Stimulated activated naive B cell treated with anti-CD40 and anti-IgM and Interleukin-4, amounts not matched to agents 10 μg/mL and 1 μg/mL and 100 μg/mL, for 72 hours (primary cell): Measurements from ENCODE around the gene FITM2.

ENCODE experiments used
- ATAC-seq, 2 donors: fragments of 150-1000 bp; cut with Tn5 transposase; replicated peaks; 2 replicates each; pipeline ENCODE4 v1.10.0; 2021; ENCODE audit warnings: moderate library complexity in 1 of 2
- DNase-seq: peaks from one replicate; pipeline ENCODE4 v3.0.0; 2021
- H3K27ac Mint-ChIP-seq: one replicate; pipeline ENCODE4 v1.8.0; 2022; ENCODE audit warnings: mild to moderate bottlenecking, mixed read lengths
- H3K27me3 Mint-ChIP-seq, 2 donors: one replicate each; pipeline ENCODE4 v1.8.0; 2022; ENCODE audit warnings: mixed read lengths in 2 of 2
- H3K36me3 Mint-ChIP-seq, 2 donors: one replicate each; pipeline ENCODE4 v1.8.0; 2022; ENCODE audit warnings: mixed read lengths in 2 of 2, mild to moderate bottlenecking in 1 of 2
- H3K4me1 Mint-ChIP-seq, 2 donors: one replicate each; pipeline ENCODE4 v1.8.0; 2022; ENCODE audit warnings: mixed read lengths in 2 of 2, mild to moderate bottlenecking in 1 of 2
- H3K4me3 Mint-ChIP-seq, 2 donors: one replicate each; pipeline ENCODE4 v1.8.0; 2022; ENCODE audit warnings: mild to moderate bottlenecking in 2 of 2, mixed read lengths in 2 of 2, moderate library complexity in 1 of 2
- H3K9me3 Mint-ChIP-seq, 2 donors: one replicate each; pipeline ENCODE4 v1.8.0; 2022; ENCODE audit warnings: mixed read lengths in 2 of 2, mild to moderate bottlenecking in 1 of 2

FITM2 gene

DNA sequence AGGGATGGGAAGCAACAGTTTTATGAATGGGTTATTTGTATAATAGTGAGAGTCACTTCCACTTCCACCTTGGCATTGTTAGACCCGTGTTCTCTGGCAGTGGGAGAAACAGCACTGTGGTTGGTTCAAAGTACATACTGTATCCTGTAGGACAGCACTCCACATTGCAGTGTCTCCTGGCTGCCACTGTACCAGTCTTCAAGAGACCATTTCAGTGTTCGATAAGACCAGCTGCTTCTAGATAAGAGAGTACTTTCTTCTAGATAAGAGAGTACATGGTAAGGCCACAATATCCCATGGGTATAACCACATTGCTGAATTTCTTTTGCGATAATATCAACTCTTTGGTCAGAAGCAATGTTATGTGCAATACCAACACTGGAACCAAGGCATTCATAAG is 28.8 kb downstream of the FITM2 start:
- DNase-seq (no peak), ATAC-seq (no peak)
- Mint-ChIP-seq H3K9me3 (no peaks in the 10 kb centered on the region), H3K4me1 (peaks cover 3 to 6% of the 10 kb centered on the region in 2 donors), H3K4me3 (no peak overlapping the region), H3K27me3 (no peaks in the 10 kb centered on the region), H3K36me3 (peaks cover 9 to 10% of the 10 kb centered on the region in 2 donors), H3K27ac (no peak overlapping the region)

DNA sequence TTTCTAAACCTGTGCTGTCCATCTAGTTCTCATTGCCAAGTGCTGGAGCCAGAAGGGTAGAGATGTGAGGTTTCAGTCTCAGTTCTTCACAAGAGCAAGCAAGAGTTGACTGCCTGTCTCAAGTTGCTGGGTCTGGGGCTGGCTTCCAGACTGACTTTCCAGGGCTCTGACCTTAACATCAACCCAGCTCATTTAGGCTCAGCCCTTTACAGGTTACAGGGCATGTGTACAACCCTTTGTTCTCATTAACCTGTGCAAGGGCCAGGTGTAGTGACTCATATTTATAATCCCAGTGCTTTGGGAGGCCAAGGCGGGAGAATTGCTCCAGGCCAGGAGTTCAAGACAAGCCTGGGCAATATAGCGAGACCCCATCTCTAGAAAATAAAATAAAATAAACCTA is 30.6 kb downstream of the FITM2 start:
- ATAC-seq: no peak
- Mint-ChIP-seq H3K4me3 (no peak overlapping the region), H3K27ac (no peak overlapping the region), H3K27me3 (no peaks in the 10 kb centered on the region), H3K36me3 (peaks cover 10% of the 10 kb centered on the region in 2 donors), H3K4me1 (peaks cover 0 to 3% of the 10 kb centered on the region in 2 donors), H3K9me3 (no peaks in the 10 kb centered on the region)
- DNase-seq: no peak

DNA sequence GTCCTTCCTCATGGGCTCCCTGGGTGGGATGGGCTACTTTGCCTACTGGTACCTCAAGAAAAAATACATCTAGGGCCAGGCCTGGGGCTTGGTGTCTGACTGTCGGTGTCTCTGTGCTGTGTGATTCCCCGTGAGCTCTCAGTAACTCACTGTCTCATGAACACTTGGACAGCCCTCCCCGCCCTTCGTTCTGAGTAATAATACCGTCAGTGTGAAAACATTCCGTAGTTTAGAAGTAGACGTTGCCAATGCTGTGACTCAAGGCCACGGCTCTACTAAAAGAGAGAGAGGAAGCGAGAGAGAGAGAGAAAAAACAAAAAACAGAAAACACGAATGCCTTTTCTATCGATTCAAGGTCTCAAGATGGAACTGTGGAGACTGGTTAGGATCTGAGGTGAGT is 31.8 kb downstream of the FITM2 start:
- no peak for DNase-seq

DNA sequence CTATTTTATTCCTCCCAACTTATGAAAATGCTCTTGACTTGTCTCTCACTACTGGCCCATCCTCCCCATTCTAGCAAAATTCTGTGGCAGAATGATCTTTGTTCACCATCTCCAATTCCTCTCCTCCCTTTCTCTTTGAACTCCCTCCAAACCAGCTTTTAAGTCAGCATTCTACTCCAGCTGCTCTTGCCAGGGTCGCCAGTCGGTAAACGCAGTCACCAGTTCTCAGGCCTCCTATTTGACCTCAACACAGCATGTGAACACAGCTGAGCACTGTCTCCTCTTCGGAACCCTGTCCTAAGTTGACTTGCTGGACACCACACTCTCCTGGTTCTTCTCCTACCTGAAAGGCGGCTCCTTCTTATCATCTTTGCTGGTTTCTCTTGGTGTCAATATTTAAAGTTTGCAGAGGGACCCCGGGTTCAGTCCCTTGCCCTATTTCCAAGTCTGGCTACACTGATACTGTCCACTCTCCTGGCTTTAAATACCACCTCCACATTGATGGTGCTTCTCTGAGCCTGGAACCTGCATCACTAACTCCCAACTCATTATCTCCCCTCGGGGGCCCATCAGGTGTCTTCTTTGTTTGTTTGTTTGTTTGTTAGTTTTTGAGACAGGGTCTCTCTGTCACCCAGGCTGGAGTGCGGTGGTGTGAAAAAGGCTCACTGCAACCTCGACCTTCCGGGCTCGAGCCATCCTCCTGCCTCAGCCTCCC is 36.5 kb downstream of the FITM2 start:
- no peaks in the 10 kb centered on the region for H3K27me3 Mint-ChIP-seq
- no peak for ATAC-seq
- peaks cover 0 to 3% of the 10 kb centered on the region in 2 donors for H3K4me1 Mint-ChIP-seq
- no peak for DNase-seq
- H3K36me3 Mint-ChIP-seq: peaks cover 6 to 10% of the 10 kb centered on the region in 2 donors
- no peaks in the 10 kb centered on the region for H3K9me3 Mint-ChIP-seq
- no peak overlapping the region for H3K4me3 Mint-ChIP-seq
- H3K27ac Mint-ChIP-seq: no peak overlapping the region

More for the DNA sequence above, 31.8 kb downstream of the FITM2 start:
- H3K9me3 Mint-ChIP-seq: no peaks in the 10 kb centered on the region
- no peak overlapping the region for H3K4me3 Mint-ChIP-seq
- peaks cover 0 to 3% of the 10 kb centered on the region in 2 donors for H3K4me1 Mint-ChIP-seq
- no peak overlapping the region for H3K27ac Mint-ChIP-seq
- no peaks in the 10 kb centered on the region for H3K27me3 Mint-ChIP-seq
- H3K36me3 Mint-ChIP-seq: peaks cover 10% of the 10 kb centered on the region in 2 donors
- no peak for ATAC-seq

DNA sequence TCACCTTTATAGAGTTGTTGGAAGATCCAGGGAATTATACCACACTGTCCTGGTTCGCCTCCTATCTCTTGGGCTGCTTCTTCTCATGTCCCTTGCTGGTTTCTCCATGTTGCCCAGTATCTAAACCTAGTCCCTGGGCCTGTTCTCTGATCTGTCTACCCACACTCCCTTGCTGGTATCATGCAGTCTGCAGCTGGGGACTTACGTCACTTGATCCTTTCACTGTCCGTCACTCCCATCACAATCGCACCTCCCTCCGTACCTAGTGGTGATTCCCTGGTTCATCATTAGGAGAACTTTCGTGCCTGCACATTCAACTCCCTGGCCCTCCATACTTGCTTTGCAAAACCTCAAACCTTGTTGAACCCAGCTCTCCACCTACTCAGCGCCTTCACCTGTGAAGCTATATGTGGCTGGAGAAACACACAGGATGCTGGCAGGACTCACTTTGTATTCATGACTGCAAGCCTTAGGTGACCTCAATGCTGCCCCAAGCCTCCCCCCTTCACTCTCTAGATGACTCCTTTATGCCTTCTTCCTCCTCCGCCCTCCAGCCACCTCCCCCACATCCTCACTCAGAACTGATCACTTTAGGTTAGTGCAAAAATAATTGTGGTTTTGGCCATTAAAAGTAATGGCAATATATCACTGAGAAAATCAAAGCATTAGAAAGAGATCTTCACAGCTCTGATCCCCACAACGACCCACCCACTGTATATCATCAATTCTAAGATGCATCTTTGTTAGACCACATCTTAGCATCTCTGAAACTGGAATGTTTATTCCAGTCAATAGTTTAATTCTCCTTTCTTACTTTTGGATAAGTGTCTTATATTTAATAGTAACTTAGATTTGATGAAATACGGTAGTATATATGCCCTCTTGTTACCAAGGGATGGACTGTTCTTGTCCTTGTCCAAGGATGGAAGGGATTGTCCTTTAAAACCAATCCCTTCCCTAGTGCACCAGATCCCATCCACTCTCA is 37.5 kb downstream of the FITM2 start:
- no peak overlapping the region for H3K4me3 Mint-ChIP-seq
- peaks cover 0 to 3% of the 10 kb centered on the region in 2 donors for H3K4me1 Mint-ChIP-seq
- no peak overlapping the region for H3K27ac Mint-ChIP-seq
- H3K27me3 Mint-ChIP-seq: no peaks in the 10 kb centered on the region
- DNase-seq (no peak), ATAC-seq (peak in 1 of 2 donors; percentile 74)
- peaks cover 4 to 12% of the 10 kb centered on the region in 2 donors for H3K36me3 Mint-ChIP-seq
- peaks cover 0 to 1% of the 10 kb centered on the region in 2 donors for H3K9me3 Mint-ChIP-seq

DNA sequence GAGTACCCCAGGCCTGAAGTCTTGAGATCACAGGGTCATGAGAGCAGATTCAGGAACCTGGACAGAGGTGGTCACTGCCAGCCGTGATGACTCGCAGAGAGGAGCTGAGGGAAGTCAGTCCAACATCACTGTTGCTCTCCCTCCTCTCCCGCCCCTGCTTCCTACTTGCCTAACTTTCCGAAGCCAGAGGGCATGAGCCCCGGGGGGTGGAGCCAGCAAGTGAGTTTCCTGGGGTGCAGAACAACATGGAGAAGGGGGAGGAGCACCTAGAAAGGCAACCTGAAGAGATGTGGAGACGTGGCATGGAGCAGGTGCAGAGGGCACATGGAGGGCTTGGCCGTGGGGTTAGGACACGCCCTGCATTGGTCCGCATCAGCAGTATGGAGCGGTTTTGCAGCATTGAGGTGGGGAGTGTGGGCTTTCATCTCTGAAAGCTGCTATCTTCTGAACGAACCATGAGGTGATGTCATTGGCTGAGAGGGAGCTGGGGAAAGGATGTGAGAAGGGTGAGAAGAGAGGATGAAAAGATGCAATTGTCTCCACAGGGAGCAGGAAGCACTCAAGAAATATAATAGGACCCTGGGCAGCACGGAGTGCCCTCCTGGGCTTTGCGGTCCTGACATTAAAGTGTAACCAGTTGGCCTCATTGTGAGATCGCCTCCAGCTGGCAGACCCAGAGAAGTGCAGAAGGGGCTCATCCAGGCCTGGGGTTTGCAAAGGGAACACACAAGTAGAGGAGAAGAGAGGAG is 38.9 kb downstream of the FITM2 start:
- DNase-seq (no peak), ATAC-seq (no peak)
- no peaks in the 10 kb centered on the region for H3K27me3 Mint-ChIP-seq
- no peaks in the 10 kb centered on the region for H3K4me1 Mint-ChIP-seq
- H3K4me3 Mint-ChIP-seq: no peak overlapping the region
- H3K27ac Mint-ChIP-seq: no peak overlapping the region
- H3K36me3 Mint-ChIP-seq: peaks cover 6 to 9% of the 10 kb centered on the region in 2 donors
- peaks cover 0 to 3% of the 10 kb centered on the region in 2 donors for H3K9me3 Mint-ChIP-seq

DNA sequence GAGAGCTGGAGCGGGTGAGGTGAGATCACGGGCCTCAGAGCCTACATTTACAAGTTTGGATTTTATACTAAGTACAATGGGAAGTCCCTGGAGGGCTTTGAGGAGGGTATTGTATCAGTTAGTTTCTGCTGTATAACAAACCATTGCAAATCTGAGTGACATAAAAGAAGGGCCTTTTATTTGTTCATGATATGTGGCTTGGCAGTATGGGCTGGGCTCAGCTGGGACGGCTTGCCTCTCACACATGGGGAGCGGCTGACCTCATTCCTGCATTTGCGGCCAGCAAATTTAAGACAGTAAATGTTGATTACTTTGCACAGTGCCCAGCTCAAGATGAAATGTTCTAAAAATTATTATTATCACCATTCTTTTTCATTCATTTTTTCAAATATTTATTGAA is 42.2 kb downstream of the FITM2 start:
- ATAC-seq (no peak), DNase-seq (no peak)
- Mint-ChIP-seq H3K27me3 (no peaks in the 10 kb centered on the region), H3K27ac (no peak overlapping the region), H3K36me3 (peaks cover 6 to 9% of the 10 kb centered on the region in 2 donors), H3K4me1 (no peaks in the 10 kb centered on the region), H3K9me3 (peaks cover 0 to 3% of the 10 kb centered on the region in 2 donors), H3K4me3 (no peak overlapping the region)

DNA sequence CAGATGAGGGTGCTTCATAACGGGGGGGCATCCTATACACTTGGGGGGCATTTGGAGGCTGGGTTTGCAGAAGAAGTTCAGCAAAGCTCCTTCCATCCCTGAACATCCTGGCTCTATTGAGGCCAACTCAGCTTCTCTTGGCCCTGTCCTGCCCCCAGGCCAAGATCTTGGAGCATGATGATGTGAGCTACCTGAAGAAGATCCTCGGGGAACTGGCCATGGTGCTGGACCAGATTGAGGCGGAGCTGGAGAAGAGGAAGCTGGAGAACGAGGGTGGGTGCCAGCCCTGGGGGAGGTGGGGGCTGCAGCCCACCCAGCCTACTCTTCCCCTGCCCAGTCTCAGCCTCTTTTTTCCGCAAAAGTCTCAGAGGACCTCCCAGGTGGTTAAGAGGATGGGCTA is 46.7 kb downstream of the FITM2 start:
- Mint-ChIP-seq H3K36me3 (peaks cover 4 to 7% of the 10 kb centered on the region in 2 donors), H3K4me1 (no peaks in the 10 kb centered on the region), H3K9me3 (peaks cover 0 to 3% of the 10 kb centered on the region in 2 donors), H3K27me3 (no peaks in the 10 kb centered on the region), H3K4me3 (no peak overlapping the region), H3K27ac (no peak overlapping the region)
- DNase-seq (no peak), ATAC-seq (no peak)

DNA sequence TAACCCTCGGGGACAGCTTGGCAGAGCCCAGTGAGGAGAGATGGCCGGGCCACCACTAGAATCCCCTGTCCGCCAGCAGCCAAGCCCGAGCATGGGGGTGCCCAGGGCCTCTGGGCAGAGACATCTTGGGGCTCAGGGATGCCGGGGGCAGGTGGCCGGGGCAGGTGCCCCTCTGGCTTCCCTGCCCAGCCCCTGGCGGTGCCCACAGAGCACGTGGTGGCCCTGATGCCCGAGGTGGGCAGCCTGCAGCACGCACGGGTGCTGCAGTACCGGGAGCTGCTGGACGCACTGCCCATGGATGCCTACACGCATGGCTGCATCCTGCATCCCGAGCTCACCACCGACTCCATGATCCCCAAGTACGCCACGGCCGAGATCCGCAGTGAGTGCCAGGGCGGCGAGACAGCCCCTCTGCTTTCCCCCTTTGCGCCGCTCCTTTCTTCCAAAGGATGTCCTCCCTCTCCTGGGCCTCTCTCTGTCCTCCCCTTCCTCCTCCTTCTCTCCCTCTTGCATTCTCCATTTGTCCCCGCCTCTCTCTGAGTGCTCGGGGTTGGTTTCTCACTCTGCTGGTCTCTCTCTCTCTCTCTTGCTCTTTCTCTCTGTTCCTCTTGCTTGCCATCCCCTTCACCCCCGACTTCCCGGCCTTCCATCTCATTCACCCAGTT is 52.6 kb downstream of the FITM2 start:
- H3K36me3 Mint-ChIP-seq: peaks cover 0 to 4% of the 10 kb centered on the region in 2 donors
- H3K4me3 Mint-ChIP-seq: no peak overlapping the region
- H3K4me1 Mint-ChIP-seq: no peaks in the 10 kb centered on the region
- no peak for DNase-seq
- ATAC-seq: no peak
- H3K27ac Mint-ChIP-seq: no peak overlapping the region
- H3K27me3 Mint-ChIP-seq: peaks cover 0 to 4% of the 10 kb centered on the region in 2 donors
- H3K9me3 Mint-ChIP-seq: no peaks in the 10 kb centered on the region

DNA sequence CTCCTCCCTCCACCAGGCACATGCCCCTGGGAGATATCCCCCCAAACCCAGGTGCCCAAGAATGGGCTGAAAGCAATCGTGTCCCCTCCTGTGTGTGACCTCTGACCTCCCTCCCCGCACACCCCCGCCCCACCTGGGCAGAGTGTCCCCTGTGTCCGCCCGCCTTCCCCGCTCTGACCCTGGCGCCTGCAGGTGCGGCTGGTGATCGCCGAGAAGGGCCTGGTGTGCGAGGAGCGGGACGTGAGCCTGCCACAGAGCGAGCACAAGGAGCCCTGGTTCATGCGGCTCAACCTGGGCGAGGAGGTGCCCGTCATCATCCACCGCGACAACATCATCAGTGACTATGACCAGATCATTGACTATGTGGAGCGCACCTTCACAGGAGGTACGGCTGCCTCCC is 54.0 kb downstream of the FITM2 start:
- Mint-ChIP-seq H3K36me3 (peaks cover 2 to 8% of the 10 kb centered on the region in 2 donors), H3K4me3 (no peak overlapping the region), H3K4me1 (no peaks in the 10 kb centered on the region), H3K27ac (no peak overlapping the region), H3K27me3 (peaks cover 0 to 4% of the 10 kb centered on the region in 2 donors), H3K9me3 (no peaks in the 10 kb centered on the region)
- DNase-seq (no peak), ATAC-seq (no peak)

DNA sequence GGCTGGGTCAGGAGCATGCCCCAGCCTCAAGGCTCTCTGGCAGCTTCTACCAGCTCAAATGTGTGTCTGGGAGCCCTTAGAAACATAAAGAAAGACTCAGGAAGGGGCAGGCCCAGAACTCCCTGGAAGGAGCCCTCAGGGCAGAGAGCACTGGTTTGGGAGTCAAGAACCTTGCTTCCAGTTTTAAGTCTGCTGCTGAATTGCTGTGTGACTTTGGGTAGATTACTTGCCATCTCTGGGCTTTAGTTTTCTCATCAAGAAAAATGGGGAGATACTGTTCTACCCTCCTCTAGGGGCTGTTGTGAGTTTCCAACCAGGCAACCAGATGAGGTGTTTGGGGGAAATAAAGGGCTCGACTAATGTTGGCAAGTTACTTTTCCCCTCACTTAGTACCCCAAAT is 55.1 kb downstream of the FITM2 start:
- Mint-ChIP-seq H3K36me3 (peaks cover 2 to 8% of the 10 kb centered on the region in 2 donors), H3K4me3 (no peak overlapping the region), H3K4me1 (no peaks in the 10 kb centered on the region), H3K9me3 (no peaks in the 10 kb centered on the region), H3K27me3 (peaks cover 0 to 7% of the 10 kb centered on the region in 2 donors), H3K27ac (no peak overlapping the region)
- ATAC-seq: no peak
- DNase-seq: no peak

DNA sequence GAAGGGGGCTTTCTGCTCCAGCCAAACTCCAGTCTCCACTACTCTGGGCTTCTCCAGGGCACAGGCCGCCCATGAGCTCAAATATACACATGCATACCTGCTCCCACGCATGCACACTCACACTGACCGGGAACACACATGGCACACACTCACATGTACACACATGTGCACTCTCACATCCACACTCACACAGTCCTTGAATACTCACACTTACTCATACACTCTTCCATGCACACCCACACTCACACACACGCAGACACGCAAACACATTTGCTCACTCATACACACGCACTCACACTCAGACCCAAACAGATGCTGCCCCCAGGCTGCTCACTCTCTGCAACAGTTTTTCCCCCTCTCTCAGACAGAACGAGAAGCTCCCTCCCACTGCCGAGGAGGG is 56.9 kb downstream of the FITM2 start:
- DNase-seq (no peak), ATAC-seq (no peak)
- Mint-ChIP-seq H3K4me1 (no peaks in the 10 kb centered on the region), H3K9me3 (no peaks in the 10 kb centered on the region), H3K27me3 (peaks cover 9 to 16% of the 10 kb centered on the region in 2 donors), H3K36me3 (peaks cover 2 to 8% of the 10 kb centered on the region in 2 donors), H3K27ac (no peak overlapping the region), H3K4me3 (no peak overlapping the region)

DNA sequence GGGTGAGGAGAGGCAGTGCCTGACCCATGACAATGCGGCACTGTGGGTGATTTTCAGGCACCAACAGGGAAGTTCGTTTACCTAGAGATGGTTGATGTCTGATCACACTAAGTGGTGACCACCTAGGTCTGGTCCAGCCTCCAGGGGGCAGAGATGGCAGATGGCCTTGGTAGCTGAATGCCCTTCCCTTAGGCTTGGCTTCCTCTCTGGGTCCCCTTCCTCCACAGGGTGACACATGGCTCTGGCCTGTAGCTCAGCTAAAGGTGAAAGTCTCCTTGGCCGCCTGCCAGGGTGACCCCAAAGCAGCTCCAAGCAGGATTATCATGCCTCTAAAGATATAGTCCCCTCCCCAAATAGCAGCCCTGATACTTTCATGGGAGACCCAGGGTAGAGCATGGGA is 57.5 kb downstream of the FITM2 start:
- Mint-ChIP-seq H3K4me1 (no peaks in the 10 kb centered on the region), H3K27ac (no peak overlapping the region), H3K4me3 (no peak overlapping the region), H3K27me3 (peaks cover 14 to 20% of the 10 kb centered on the region in 2 donors), H3K36me3 (peaks cover 2 to 8% of the 10 kb centered on the region in 2 donors), H3K9me3 (no peaks in the 10 kb centered on the region)
- ATAC-seq (no peak), DNase-seq (no peak)
